ENCODE data around the gene RGL3.
"Not testable (repeated sequence)": the region's sequence is repeated elsewhere in the genome, so short reads cannot be mapped to it uniquely, and the experiment has no call there.

The RGL3 gene

GRCh38 chr19:11460207-11460606 is 41.1 kb upstream of the RGL3 start:
- Histone ChIP-seq H3K9me2 (ENCODE audit: low read depth, low read length) (no peaks in the 10 kb centered on the region), H3F3A (ENCODE audit: insufficient read depth, low read length) (no peaks in the 10 kb centered on the region), H3K27ac (ENCODE audit: low read depth, low read length, poor library complexity, severe bottlenecking) (no peak overlapping the region), H3K4me1 (ENCODE audit: insufficient read depth, low read length, severe bottlenecking) (no peaks in the 10 kb centered on the region), H3K79me2 (ENCODE audit: insufficient read depth, low read length) (no peaks in the 10 kb centered on the region), H3K4me2 (ENCODE audit: low read length) (no peak overlapping the region), H3K27me3 (ENCODE audit: insufficient read depth, low read length) (0 out of 2 replicates have a peak, but pooled peaks cover 9% of the 10 kb centered on the region), H3K9me3 (ENCODE audit: low read length) (no peaks in the 10 kb centered on the region), H4K20me1 (ENCODE audit: insufficient read depth, low read length) (no peaks in the 10 kb centered on the region), H3K9ac (ENCODE audit: low read length) (no peak overlapping the region), H3K4me3 (ENCODE audit: low read depth, low read length, poor library complexity, severe bottlenecking) (no peak overlapping the region), H3K36me3 (ENCODE audit: insufficient read depth, low read length) (no peaks in the 10 kb centered on the region), H2AFZ (ENCODE audit: low read length) (no peak overlapping the region)
- TF ChIP-seq EZH2 (IDR thresholded peaks at IDR 0.05; ENCODE audit: borderline replicate concordance, low read length), result no peak
- peak; percentile 42 for TF ChIP-seq CTCF (IDR thresholded peaks at IDR 0.05; ENCODE audit: low read length)

- H3K9ac ChIP-seq (ENCODE audit: low read length); H2AFZ ChIP-seq (ENCODE audit: low read length); H3K4me1 ChIP-seq (ENCODE audit: insufficient read depth, low read length, severe bottlenecking); H3K27me3 ChIP-seq (ENCODE audit: insufficient read depth, low read length); H3K27ac ChIP-seq (ENCODE audit: low read depth, low read length, poor library complexity, severe bottlenecking); H3K4me2 ChIP-seq (ENCODE audit: low read length); H3F3A ChIP-seq (ENCODE audit: insufficient read depth, low read length); H3K9me3 ChIP-seq (ENCODE audit: low read length); H3K79me2 ChIP-seq (ENCODE audit: insufficient read depth, low read length); H3K36me3 ChIP-seq (ENCODE audit: insufficient read depth, low read length); H3K9me2 ChIP-seq (ENCODE audit: low read depth, low read length); H4K20me1 ChIP-seq (ENCODE audit: insufficient read depth, low read length); H3K4me3 ChIP-seq (ENCODE audit: low read depth, low read length, poor library complexity, severe bottlenecking): not testable (repeated sequence)
These were observed 39.8 kb upstream of the RGL3 start for GRCh38 chr19:11458912-11459311.

- H3K4me3 ChIP-seq (ENCODE audit: low read depth, low read length, poor library complexity, severe bottlenecking), result no peak overlapping the region
- no peak overlapping the region for H2AFZ ChIP-seq (ENCODE audit: low read length)
- TF ChIP-seq EZH2 (IDR thresholded peaks at IDR 0.05; ENCODE audit: borderline replicate concordance, low read length) (no peak), CTCF (IDR thresholded peaks at IDR 0.05; ENCODE audit: low read length) (no peak)
These were observed 39.3 kb upstream of the RGL3 start for GRCh38 chr19:11458236-11458900.

GRCh38 chr19:11457831-11458230 is 38.7 kb upstream of the RGL3 start:
- Histone ChIP-seq H3K4me2 (ENCODE audit: low read length) (no peak overlapping the region), H2AFZ (ENCODE audit: low read length) (no peak overlapping the region), H3K4me3 (ENCODE audit: low read depth, low read length, poor library complexity, severe bottlenecking) (no peak overlapping the region), H4K20me1 (ENCODE audit: insufficient read depth, low read length) (no peaks in the 10 kb centered on the region), H3K4me1 (ENCODE audit: insufficient read depth, low read length, severe bottlenecking) (peaks cover 9% of the 10 kb centered on the region), H3K9me2 (ENCODE audit: low read depth, low read length) (no peaks in the 10 kb centered on the region), H3K27me3 (ENCODE audit: insufficient read depth, low read length) (0 out of 2 replicates have a peak, but pooled peaks cover 9% of the 10 kb centered on the region), H3F3A (ENCODE audit: insufficient read depth, low read length) (no peaks in the 10 kb centered on the region), H3K9me3 (ENCODE audit: low read length) (no peaks in the 10 kb centered on the region), H3K9ac (ENCODE audit: low read length) (no peak overlapping the region), H3K79me2 (ENCODE audit: insufficient read depth, low read length) (no peaks in the 10 kb centered on the region), H3K27ac (ENCODE audit: low read depth, low read length, poor library complexity, severe bottlenecking) (no peak overlapping the region), H3K36me3 (ENCODE audit: insufficient read depth, low read length) (no peaks in the 10 kb centered on the region)
- TF ChIP-seq CTCF (IDR thresholded peaks at IDR 0.05; ENCODE audit: low read length) (no peak), EZH2 (IDR thresholded peaks at IDR 0.05; ENCODE audit: borderline replicate concordance, low read length) (no peak)

More at GRCh38 chr19:11458236-11458900, 39.3 kb upstream of the RGL3 start:
- Histone ChIP-seq H3K27ac (ENCODE audit: low read depth, low read length, poor library complexity, severe bottlenecking) (no peak overlapping the region), H3K9me2 (ENCODE audit: low read depth, low read length) (no peaks in the 10 kb centered on the region), H3K27me3 (ENCODE audit: insufficient read depth, low read length) (0 out of 2 replicates have a peak, but pooled peaks cover 9% of the 10 kb centered on the region), H3F3A (ENCODE audit: insufficient read depth, low read length) (no peaks in the 10 kb centered on the region), H3K79me2 (ENCODE audit: insufficient read depth, low read length) (no peaks in the 10 kb centered on the region), H3K36me3 (ENCODE audit: insufficient read depth, low read length) (no peaks in the 10 kb centered on the region), H3K9ac (ENCODE audit: low read length) (no peak overlapping the region), H3K9me3 (ENCODE audit: low read length) (no peaks in the 10 kb centered on the region), H3K4me2 (ENCODE audit: low read length) (no peak overlapping the region), H3K4me1 (ENCODE audit: insufficient read depth, low read length, severe bottlenecking) (peaks cover 7% of the 10 kb centered on the region), H4K20me1 (ENCODE audit: insufficient read depth, low read length) (no peaks in the 10 kb centered on the region)

Measured in OCI-LY1 (cell line).